ENCODE data around the gene HERC6. TPM values are rescaled to one million over a fixed set of nuclear protein-coding genes. Genes with fewer than 3 reads are reported as not detected.

Gene HERC6
- polyA plus RNA-seq, 2 of the 4 experiments (the other 2 are of a cell fraction) = 2.8 to 7.0 TPM

DNA sequence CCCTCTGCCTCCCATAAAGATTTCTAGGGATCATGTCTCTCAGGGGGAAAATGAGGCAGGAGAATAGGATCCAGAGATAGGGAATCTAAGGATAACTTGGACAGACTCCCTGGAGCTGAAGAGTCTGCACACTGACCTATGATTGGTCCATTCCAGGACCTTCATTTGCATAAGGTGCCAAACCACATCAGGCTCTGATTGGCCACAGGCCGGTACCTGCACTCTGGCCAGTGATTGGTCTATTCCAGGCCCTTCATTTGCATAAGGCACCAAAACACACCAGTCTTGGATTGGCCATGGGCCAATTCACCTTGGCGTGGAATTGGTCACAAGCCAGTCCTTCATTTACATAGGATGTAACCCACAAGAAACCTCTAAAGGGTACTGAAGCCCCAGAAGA is 74.3 kb downstream of the HERC6 start:
- FAIRE-seq = no peak
- H3K27ac ChIP-seq = no peak overlapping the region
- DNase-seq (ENCODE audit: low read depth in 1 of 2, low spot score in 1 of 2) = no peak
- H3K9me3 ChIP-seq = no peaks in the 10 kb centered on the region
- ATAC-seq = no peak
- WGBS (ENCODE audit: missing lambda C conversion rate) = 94% methylated on average over 2 of the region's 2 CpGs
- H3K4me1 ChIP-seq = no peaks in the 10 kb centered on the region
- no peak for TF ChIP-seq CHD4 (IDR thresholded peaks at IDR 0.05; ENCODE audit: borderline replicate concordance)
- no peak for TF ChIP-seq BHLHE40 (IDR thresholded peaks at IDR 0.05; ENCODE audit: low read depth, low read length)
- TF ChIP-seq RAD21 (conservative IDR thresholded peaks at IDR 0.05 in 1 of 2, IDR thresholded peaks at IDR 0.05 in 1 of 2) = no peak
- no peak for TF ChIP-seq ZFP36 (IDR thresholded peaks at IDR 0.05; ENCODE audit: borderline replicate concordance, partially characterized antibody)
- TF ChIP-seq, protein P1, sequence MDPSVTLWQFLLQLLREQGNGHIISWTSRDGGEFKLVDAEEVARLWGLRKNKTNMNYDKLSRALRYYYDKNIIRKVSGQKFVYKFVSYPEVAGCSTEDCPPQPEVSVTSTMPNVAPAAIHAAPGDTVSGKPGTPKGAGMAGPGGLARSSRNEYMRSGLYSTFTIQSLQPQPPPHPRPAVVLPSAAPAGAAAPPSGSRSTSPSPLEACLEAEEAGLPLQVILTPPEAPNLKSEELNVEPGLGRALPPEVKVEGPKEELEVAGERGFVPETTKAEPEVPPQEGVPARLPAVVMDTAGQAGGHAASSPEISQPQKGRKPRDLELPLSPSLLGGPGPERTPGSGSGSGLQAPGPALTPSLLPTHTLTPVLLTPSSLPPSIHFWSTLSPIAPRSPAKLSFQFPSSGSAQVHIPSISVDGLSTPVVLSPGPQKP (IDR thresholded peaks at IDR 0.05; ENCODE audit: low read depth, low read length) = no peak
- no peak overlapping the region for H3K4me2 ChIP-seq
- ChIA-PET CTCF (no interaction called here), POLR2A (no interaction called here)
- no peak overlapping the region for H3K4me3 ChIP-seq

DNA sequence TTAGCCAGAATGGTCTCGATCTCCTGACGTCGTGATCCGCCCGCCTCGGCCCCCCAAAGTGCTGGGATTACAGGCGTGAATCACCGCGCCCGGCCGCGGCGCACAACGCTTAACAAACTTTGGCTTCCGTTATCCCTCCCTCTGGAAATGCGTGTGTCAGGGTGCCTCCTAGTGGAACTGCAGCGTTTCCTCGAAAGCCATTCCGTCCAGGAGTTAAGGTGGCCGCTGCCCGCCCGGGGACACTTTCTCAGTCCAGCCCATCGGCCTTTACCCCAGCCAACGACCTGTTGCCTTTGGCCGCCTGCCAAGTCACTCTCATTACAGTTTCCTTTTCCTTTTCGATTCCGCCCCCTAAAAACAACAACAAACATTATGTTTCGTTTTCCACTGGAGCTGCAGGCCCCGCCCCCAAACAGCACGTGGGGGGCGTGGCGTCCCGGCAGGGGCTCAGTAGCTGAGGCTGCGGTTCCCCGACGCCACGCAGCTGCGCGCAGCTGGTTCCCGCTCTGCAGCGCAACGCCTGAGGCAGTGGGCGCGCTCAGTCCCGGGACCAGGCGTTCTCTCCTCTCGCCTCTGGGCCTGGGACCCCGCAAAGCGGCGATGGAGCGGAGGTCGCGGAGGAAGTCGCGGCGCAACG is 78.1 kb downstream of the HERC6 start, which contains the start of gene HERC5:
Gene HERC5, plus strand, starts transcription at position 450 of the 637 bp plus-strand sequence. Its CDS starts 151 bp downstream, at position 601.
- ATAC-seq = peak; percentile 97 to 98
- Histone ChIP-seq H3K4me3 (peak within 1 kb of the TSS; percentile 66), H3K4me2 (peak within 1 kb of the TSS; percentile 81), H3K27ac (peak within 1 kb of the TSS; percentile 64 to 85; a peak in 5 of 6 replicates), H3K9me3 (no peaks in the 10 kb centered on the region), H3K4me1 (no peaks in the 10 kb centered on the region)
- under 1% methylated on average over 27 of the region's 57 CpGs for WGBS (ENCODE audit: missing lambda C conversion rate)
- ChIA-PET POLR2A (interaction anchor here (0.9 to 1.1 kb wide), 2 partner anchors 78 to 172 kb away, joined by 4 read pairs; partner anchors contain the start of genes HERC6 and PPM1K), CTCF (interaction anchor here (0.6 to 2.1 kb wide), 21 partner anchors 9 to 249 kb away, joined by 3 to 9 read pairs (median 4); partner anchors contain the start of gene HERC6)
- peak; percentile 82 to 93 for DNase-seq (ENCODE audit: low read depth in 1 of 2, low spot score in 1 of 2)
- FAIRE-seq = no peak
- TF ChIP-seq BHLHE40 (IDR thresholded peaks at IDR 0.05; ENCODE audit: low read depth, low read length) (peak; percentile 34; the same call in 1 of the 2 replicates), HDAC2 (IDR thresholded peaks at IDR 0.05) (no peak), JUN (IDR thresholded peaks at IDR 0.05) (peak in 1 of 2 experiments; percentile 33; a peak in 1 of 5 replicates), SMC3 (IDR thresholded peaks at IDR 0.05) (peak; percentile 56), MAFK (IDR thresholded peaks at IDR 0.05; ENCODE audit: partially characterized antibody) (no peak), RAD21 (conservative IDR thresholded peaks at IDR 0.05 in 1 of 2, IDR thresholded peaks at IDR 0.05 in 1 of 2) (peak; percentile 66 to 67), CEBPB (IDR thresholded peaks at IDR 0.05) (peak in 1 of 2 experiments; percentile 16; a peak in 1 of 4 replicates), FOSL2 (IDR thresholded peaks at IDR 0.05) (no peak), FOSL2 (CRISPR knock-in tag; IDR thresholded peaks at IDR 0.05) (peak; percentile 65), RCOR1 (IDR thresholded peaks at IDR 0.05; ENCODE audit: low read depth, low read length) (no peak), FOXS1 (CRISPR knock-in tag; IDR thresholded peaks at IDR 0.05) (peak; percentile 83; the same call in 1 of the 2 replicates), RARB (CRISPR knock-in tag; IDR thresholded peaks at IDR 0.05) (no peak), EP300 (IDR thresholded peaks at IDR 0.05) (no peak)
- TF ChIP-seq, protein P2, sequence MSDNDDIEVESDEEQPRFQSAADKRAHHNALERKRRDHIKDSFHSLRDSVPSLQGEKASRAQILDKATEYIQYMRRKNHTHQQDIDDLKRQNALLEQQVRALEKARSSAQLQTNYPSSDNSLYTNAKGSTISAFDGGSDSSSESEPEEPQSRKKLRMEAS (IDR thresholded peaks at IDR 0.05) = peak; percentile 95
- TF ChIP-seq, protein P3, sequence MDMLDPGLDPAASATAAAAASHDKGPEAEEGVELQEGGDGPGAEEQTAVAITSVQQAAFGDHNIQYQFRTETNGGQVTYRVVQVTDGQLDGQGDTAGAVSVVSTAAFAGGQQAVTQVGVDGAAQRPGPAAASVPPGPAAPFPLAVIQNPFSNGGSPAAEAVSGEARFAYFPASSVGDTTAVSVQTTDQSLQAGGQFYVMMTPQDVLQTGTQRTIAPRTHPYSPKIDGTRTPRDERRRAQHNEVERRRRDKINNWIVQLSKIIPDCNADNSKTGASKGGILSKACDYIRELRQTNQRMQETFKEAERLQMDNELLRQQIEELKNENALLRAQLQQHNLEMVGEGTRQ (IDR thresholded peaks at IDR 0.05) = peak; percentile 82
- TF ChIP-seq, protein P4, sequence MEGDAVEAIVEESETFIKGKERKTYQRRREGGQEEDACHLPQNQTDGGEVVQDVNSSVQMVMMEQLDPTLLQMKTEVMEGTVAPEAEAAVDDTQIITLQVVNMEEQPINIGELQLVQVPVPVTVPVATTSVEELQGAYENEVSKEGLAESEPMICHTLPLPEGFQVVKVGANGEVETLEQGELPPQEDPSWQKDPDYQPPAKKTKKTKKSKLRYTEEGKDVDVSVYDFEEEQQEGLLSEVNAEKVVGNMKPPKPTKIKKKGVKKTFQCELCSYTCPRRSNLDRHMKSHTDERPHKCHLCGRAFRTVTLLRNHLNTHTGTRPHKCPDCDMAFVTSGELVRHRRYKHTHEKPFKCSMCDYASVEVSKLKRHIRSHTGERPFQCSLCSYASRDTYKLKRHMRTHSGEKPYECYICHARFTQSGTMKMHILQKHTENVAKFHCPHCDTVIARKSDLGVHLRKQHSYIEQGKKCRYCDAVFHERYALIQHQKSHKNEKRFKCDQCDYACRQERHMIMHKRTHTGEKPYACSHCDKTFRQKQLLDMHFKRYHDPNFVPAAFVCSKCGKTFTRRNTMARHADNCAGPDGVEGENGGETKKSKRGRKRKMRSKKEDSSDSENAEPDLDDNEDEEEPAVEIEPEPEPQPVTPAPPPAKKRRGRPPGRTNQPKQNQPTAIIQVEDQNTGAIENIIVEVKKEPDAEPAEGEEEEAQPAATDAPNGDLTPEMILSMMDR (IDR thresholded peaks at IDR 0.05) = peak; percentile 48
- TF ChIP-seq, protein P5, sequence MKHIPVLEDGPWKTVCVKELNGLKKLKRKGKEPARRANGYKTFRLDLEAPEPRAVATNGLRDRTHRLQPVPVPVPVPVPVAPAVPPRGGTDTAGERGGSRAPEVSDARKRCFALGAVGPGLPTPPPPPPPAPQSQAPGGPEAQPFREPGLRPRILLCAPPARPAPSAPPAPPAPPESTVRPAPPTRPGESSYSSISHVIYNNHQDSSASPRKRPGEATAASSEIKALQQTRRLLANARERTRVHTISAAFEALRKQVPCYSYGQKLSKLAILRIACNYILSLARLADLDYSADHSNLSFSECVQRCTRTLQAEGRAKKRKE (CRISPR knock-in tag; IDR thresholded peaks at IDR 0.05; ENCODE audit: low read depth) = no peak
- TF ChIP-seq, protein P6, sequence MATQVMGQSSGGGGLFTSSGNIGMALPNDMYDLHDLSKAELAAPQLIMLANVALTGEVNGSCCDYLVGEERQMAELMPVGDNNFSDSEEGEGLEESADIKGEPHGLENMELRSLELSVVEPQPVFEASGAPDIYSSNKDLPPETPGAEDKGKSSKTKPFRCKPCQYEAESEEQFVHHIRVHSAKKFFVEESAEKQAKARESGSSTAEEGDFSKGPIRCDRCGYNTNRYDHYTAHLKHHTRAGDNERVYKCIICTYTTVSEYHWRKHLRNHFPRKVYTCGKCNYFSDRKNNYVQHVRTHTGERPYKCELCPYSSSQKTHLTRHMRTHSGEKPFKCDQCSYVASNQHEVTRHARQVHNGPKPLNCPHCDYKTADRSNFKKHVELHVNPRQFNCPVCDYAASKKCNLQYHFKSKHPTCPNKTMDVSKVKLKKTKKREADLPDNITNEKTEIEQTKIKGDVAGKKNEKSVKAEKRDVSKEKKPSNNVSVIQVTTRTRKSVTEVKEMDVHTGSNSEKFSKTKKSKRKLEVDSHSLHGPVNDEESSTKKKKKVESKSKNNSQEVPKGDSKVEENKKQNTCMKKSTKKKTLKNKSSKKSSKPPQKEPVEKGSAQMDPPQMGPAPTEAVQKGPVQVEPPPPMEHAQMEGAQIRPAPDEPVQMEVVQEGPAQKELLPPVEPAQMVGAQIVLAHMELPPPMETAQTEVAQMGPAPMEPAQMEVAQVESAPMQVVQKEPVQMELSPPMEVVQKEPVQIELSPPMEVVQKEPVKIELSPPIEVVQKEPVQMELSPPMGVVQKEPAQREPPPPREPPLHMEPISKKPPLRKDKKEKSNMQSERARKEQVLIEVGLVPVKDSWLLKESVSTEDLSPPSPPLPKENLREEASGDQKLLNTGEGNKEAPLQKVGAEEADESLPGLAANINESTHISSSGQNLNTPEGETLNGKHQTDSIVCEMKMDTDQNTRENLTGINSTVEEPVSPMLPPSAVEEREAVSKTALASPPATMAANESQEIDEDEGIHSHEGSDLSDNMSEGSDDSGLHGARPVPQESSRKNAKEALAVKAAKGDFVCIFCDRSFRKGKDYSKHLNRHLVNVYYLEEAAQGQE (IDR thresholded peaks at IDR 0.05) = no peak
- TF ChIP-seq, protein P1 (IDR thresholded peaks at IDR 0.05; ENCODE audit: low read depth, low read length) = no peak
- TF ChIP-seq, protein P7, sequence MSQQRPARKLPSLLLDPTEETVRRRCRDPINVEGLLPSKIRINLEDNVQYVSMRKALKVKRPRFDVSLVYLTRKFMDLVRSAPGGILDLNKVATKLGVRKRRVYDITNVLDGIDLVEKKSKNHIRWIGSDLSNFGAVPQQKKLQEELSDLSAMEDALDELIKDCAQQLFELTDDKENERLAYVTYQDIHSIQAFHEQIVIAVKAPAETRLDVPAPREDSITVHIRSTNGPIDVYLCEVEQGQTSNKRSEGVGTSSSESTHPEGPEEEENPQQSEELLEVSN (IDR thresholded peaks at IDR 0.05; ENCODE audit: borderline replicate concordance, low read depth) = peak; percentile 92

All from A549 (cell line).